MCF 10A (cell line): Measurements from ENCODE around the gene AGTPBP1. TPM values are rescaled to one million over a fixed set of nuclear protein-coding genes. Genes with fewer than 3 reads are reported as not detected.
"Not testable (repeated sequence)": the region's sequence is repeated elsewhere in the genome, so short reads cannot be mapped to it uniquely, and the experiment has no call there.

Experiments
- BruUV-seq: library from RNA; stranded (reverse); fragments of 400-500 nt; replicated peaks from 2 replicates; lab custom pipeline; 2021; lab: Mats Ljungman, UMichigan
- CTCF ChIA-PET: fragments of 300-600 bp; sonication (Branson Sonifier 250); formaldehyde crosslinking; extraction: SDS; loops from one replicate; lab custom pipeline; 2021; ENCODE audit warnings: antibody characterized with exemption, inconsistent platforms; lab: Yijun Ruan, JAX
- POLR2A ChIA-PET: fragments of 300-600, 350-650 bp; sonication (Branson Sonifier 250); formaldehyde crosslinking; extraction: SDS; loops from one replicate; lab custom pipeline; 2020; ENCODE audit warnings: antibody characterized with exemption, inconsistent platforms; lab: Yijun Ruan, JAX
- DNase-seq: peaks from one replicate; pipeline ENCODE4 v3.0.0-alpha.2; 2018; ENCODE audit not compliant: unreplicated experiment
- H3K27ac Mint-ChIP-seq: one replicate; pipeline ENCODE4 v1.8.0; 2022; ENCODE audit warnings: mild to moderate bottlenecking, low read depth, mixed read lengths; ENCODE audit not compliant: unreplicated experiment
- H3K27me3 Mint-ChIP-seq: one replicate; pipeline ENCODE4 v1.8.0; 2022; ENCODE audit warnings: mixed read lengths; ENCODE audit not compliant: insufficient read depth, unreplicated experiment
- H3K36me3 Mint-ChIP-seq: one replicate; pipeline ENCODE4 v1.8.0; 2022; ENCODE audit warnings: mild to moderate bottlenecking, moderate library complexity, mixed read lengths; ENCODE audit not compliant: insufficient read depth, unreplicated experiment
- H3K4me1 Mint-ChIP-seq: one replicate; pipeline ENCODE4 v1.8.0; 2022; ENCODE audit warnings: mixed read lengths; ENCODE audit not compliant: insufficient read depth, unreplicated experiment
- H3K4me3 Mint-ChIP-seq: one replicate; pipeline ENCODE4 v1.8.0; 2022; ENCODE audit warnings: mild to moderate bottlenecking, moderate library complexity, mixed read lengths; ENCODE audit not compliant: unreplicated experiment
- H3K9me3 Mint-ChIP-seq: one replicate; pipeline ENCODE4 v1.8.0; 2022; ENCODE audit warnings: mixed read lengths; ENCODE audit not compliant: unreplicated experiment
- CTCF ChIP-seq: fragments of 200-600 bp; IDR thresholded peaks from one replicate; pipeline ENCODE4 v1.8.0; 2022; ENCODE audit warnings: antibody characterized with exemption, mild to moderate bottlenecking; ENCODE audit not compliant: unreplicated experiment
- intact Hi-C: fragments of 100-400 bp; cut with micrococcal nuclease; formaldehyde crosslinking; loops from 2 replicates; pipeline ENCODE4 v1.14.1; 2022
- total RNA-seq: library from RNA; stranded (reverse); gene quantifications from 2 replicates; pipeline ENCODE4 v1.2.3, GENCODE V29; 2022

The AGTPBP1 gene
- total RNA-seq, 1 experiment from 2014 or later: 27.2 TPM

DNA sequence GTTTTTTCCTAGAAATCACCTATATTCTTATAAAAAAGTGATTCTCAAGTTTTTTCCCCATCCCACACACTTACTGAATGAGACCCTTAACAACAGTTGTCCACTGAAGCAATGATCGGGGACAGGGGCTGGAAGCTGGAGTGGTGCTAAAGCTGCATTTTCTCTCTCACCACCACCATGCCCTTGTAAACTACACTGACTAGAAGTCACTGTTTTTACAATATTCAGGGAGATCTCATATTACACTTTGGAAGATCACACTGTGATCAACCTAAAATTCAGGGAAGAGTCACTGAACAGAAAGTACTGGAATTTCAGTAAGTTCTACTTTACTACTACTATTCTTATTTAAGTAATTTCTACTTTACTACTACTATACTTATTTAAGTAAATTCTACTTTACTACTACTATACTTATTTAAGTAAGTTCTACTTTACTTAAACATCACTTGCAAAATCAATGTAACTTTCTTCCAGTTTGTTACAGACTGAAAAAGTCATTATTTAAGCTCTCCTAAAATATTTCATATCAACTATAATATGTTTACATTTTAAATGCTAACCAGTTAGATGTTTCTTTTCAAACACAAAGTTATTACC lies 164.3 kb downstream of the AGTPBP1 start:
- no peak overlapping the region for H3K4me3 Mint-ChIP-seq
- no peaks in the 10 kb centered on the region for H3K4me1 Mint-ChIP-seq
- no peaks in the 10 kb centered on the region for H3K36me3 Mint-ChIP-seq
- BruUV-seq: no TSS peak
- DNase-seq: no peak
- H3K27me3 Mint-ChIP-seq: no peaks in the 10 kb centered on the region
- no peak overlapping the region for H3K27ac Mint-ChIP-seq
- no peak for TF ChIP-seq CTCF
- ChIA-PET CTCF (interaction anchor here (0.5 to 1.3 kb wide), 4 partner anchors 8 to 880 kb away, joined by 3 to 4 read pairs (median 3); no protein-coding TSS in a partner anchor), POLR2A (no interaction called here)
- intact Hi-C loops: no loop called here
- H3K9me3 Mint-ChIP-seq: no peaks in the 10 kb centered on the region

- no peaks in the 10 kb centered on the region for H3K36me3 Mint-ChIP-seq
- H3K27ac Mint-ChIP-seq: no peak overlapping the region
- H3K9me3 Mint-ChIP-seq: no peaks in the 10 kb centered on the region
- no peak for TF ChIP-seq CTCF
- ChIA-PET POLR2A (no interaction called here), CTCF (interaction anchor here (1.7 kb wide), 1 partner anchor 35 kb away, joined by 5 read pairs; no protein-coding TSS in a partner anchor)
- no peak for DNase-seq
- no peak overlapping the region for H3K4me3 Mint-ChIP-seq
- no peaks in the 10 kb centered on the region for H3K4me1 Mint-ChIP-seq
- intact Hi-C loops: no loop called here
- no peaks in the 10 kb centered on the region for H3K27me3 Mint-ChIP-seq
- BruUV-seq: no TSS peak
These were observed 165.9 kb downstream of the AGTPBP1 start for GRCh38 chr9:85575868-85576267.

DNA sequence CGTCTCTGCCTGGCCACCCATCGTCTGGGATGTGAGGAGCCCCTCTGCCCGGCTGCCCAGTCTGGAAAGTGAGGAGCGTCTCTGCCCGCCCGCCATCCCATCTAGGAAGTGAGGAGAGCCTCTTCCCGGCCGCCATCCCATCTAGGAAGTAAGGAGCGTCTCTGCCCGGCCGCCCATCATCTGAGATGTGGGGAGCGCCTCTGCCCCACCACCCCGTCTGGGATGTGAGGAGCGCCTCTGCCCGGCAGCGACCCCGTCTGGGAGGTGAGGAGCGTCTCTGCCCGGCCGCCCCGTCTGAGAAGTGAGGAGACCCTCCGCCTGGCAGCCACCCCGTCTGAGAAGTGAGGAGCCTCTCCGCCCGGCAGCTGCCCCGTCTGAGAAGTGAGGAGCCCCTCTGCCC lies 168.2 kb downstream of the AGTPBP1 start:
- DNase-seq, POLR2A ChIA-PET, BruUV-seq, H3K36me3 Mint-ChIP-seq, H3K9me3 Mint-ChIP-seq, intact Hi-C loops, H3K4me3 Mint-ChIP-seq, H3K27me3 Mint-ChIP-seq, H3K27ac Mint-ChIP-seq: not testable (repeated sequence)
- CTCF ChIA-PET: interaction anchor here (0.7 kb wide), 1 partner anchor 27 kb away, joined by 3 read pairs; no protein-coding TSS in a partner anchor
- peaks cover 13% of the 10 kb centered on the region for H3K4me1 Mint-ChIP-seq

- BruUV-seq: not testable (repeated sequence)
These were observed 168.8 kb downstream of the AGTPBP1 start for GRCh38 chr9:85572917-85573316.

GRCh38 chr9:85569988-85570387 lies 171.8 kb downstream of the AGTPBP1 start:
- peak; percentile 76 for DNase-seq
- ChIA-PET POLR2A (interaction anchor here (0.8 to 1.7 kb wide), 2 partner anchors 9 to 92 kb away, joined by 3 to 4 read pairs; no protein-coding TSS in a partner anchor), CTCF (interaction anchor here (0.6 to 1.0 kb wide), 3 partner anchors 18 to 76 kb away, joined by 3 read pairs; no protein-coding TSS in a partner anchor)
- no TSS peak for BruUV-seq
- H3K36me3 Mint-ChIP-seq: no peaks in the 10 kb centered on the region
- peak overlapping the region; percentile 8 for H3K27ac Mint-ChIP-seq
- H3K4me3 Mint-ChIP-seq: no peak overlapping the region
- intact Hi-C loops: no loop called here
- peaks cover 13% of the 10 kb centered on the region for H3K4me1 Mint-ChIP-seq
- no peak for TF ChIP-seq CTCF
- no peaks in the 10 kb centered on the region for H3K9me3 Mint-ChIP-seq
- no peaks in the 10 kb centered on the region for H3K27me3 Mint-ChIP-seq

More at GRCh38 chr9:85572917-85573316, 168.8 kb downstream of the AGTPBP1 start:
- CTCF ChIA-PET: interaction anchor here (0.7 kb wide), 1 partner anchor 28 kb away, joined by 3 read pairs; no protein-coding TSS in a partner anchor
- DNase-seq, H3K36me3 Mint-ChIP-seq, H3K27me3 Mint-ChIP-seq, H3K9me3 Mint-ChIP-seq, intact Hi-C loops, H3K27ac Mint-ChIP-seq, H3K4me3 Mint-ChIP-seq, POLR2A ChIA-PET: not testable (repeated sequence)
- H3K4me1 Mint-ChIP-seq: peaks cover 13% of the 10 kb centered on the region
